CD4-positive, alpha-beta T cell treated with Interleukin-15 for 1 hour (primary cell): ENCODE data around the gene NHS.

Experiments used
- DNase-seq: peaks from one replicate; pipeline ENCODE4 v3.0.0-alpha.2; 2020

Gene NHS

DNA sequence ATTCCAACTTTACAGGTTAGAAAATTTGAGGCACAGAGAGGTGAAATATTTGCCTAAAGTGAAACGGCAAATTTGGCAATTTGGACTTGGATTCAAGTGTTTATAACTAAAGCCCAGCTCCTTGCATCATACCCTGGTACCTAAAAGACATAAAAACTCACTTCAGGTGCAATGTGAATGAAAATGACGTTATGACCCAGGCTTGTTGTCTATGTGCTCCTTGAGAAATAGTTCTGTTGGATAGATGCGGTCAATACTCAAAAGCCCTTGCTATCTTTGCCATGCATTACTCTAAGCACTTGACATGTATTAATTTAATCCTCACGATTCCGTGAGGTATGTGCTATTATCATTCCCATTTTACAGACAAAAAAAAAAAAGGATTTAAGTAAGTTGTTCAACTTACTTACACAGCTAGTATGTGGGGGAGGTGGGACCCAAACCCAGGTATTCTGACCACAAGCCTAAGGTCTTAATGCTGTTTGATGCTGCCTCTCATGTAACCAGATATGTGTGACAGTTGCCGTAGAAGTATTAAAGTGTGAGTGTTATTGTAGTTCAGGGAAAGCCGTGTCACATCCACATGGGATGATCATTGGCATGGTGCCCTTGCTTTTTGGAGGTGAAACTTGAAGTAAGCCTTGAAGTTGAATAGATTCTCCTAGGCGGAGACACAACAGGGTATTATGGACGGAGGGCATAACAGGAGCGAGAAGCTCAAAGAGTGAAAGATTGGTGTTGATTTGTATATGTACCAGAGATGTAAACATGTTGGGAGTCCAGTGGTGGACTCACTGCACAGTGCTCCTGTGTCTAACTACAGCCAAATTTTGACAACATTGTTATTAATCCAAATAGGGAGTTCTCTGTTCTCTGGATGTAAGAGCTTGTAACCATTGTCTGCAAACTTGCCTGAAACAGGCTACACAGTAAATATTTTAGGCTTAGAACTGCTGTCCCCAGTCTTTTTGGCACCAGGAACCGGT is 365.4 kb downstream of the NHS start:
- DNase-seq, result no peak

- DNase-seq, result no peak
These were observed 366.1 kb downstream of the NHS start for GRCh38 chrX:17741123-17741511.

DNA sequence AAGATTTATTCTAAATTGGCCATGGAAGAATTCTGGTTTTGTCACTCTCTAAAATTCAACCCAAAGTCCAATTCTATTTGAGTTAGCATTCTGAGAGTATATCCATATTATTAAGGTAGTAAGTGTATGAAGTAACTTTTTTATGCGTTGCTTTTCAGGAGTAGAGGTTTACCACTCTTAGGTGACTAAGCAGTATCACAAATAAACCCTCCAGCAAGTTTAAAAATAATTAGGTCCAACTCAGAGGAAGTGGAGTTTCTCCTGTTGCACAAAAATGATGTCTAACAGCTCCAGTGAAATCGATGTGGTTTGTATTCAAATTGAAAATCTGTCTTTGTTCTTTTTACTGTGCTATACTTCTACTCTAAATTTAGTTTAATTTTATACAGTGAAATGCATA is 368.9 kb downstream of the NHS start:
- DNase-seq, result no peak

GRCh38 chrX:17744896-17745523 is 370.0 kb downstream of the NHS start:
- no peak for DNase-seq

- no peak for DNase-seq
These were observed 372.7 kb downstream of the NHS start for GRCh38 chrX:17747692-17748091.

DNA sequence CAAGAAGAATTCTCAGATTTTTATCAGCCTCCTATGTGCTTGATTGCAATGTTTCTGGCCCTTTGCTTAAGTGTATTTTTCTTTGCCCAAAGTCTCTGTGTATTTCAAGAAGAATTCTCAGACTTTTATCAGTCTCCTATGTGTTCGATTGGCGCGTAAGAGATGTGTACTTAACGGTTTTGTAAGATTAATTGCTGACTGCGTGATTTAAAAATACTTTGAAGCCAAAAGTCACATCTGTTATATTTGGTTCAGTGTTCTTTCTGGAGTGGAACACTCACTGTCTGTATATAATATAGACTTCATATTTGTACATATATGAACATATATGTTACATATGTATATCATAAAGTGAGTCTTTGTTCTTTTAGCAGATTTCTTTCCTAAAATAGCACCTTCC is 373.7 kb downstream of the NHS start:
- DNase-seq, result no peak

DNA sequence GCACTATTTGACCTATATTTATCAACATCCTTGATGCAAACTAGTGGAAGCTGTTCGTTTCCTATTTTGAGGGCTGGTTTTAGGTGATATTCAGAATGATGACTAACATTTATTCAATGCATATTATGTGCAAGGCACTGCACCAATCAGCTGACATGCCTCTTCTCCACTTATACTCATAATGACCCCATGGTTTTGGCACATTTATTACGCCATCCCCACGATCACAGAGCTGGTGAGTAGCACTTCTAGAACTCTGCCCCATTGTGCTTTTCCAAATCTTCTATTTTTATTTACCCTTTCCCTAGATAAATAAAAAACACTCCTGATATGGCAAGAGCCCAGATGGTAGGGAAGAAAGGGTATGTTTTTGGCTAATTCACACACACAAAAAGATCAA is 375.4 kb downstream of the NHS start:
- DNase-seq, result no peak

- no peak for DNase-seq
These were observed 383.4 kb downstream of the NHS start for GRCh38 chrX:17758382-17758781.

- no peak for DNase-seq
These were observed 385.0 kb downstream of the NHS start for GRCh38 chrX:17759990-17760389.

GRCh38 chrX:17767734-17768133 is 392.7 kb downstream of the NHS start:
- no peak for DNase-seq

DNA sequence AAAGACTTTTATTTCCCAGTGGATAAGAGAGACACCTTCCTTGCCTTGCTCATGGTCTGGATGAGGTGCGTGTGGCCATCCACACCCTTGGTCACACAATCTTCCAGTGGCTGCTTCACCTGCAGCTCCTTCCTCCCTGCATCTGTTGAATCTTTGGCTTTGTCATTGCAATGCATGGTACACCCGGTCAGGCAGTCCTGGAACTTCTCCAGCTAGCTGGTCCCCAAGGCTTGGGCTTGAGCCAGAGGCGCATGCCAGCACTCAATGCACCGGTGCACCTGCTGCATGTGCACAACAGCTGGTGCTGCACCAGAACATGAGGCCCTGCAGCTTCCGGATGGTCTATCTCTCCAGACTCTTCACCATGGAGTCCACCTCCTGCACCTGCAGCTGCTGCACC is 394.0 kb downstream of the NHS start:
- no peak for DNase-seq

- no peak for DNase-seq
These were observed 394.8 kb downstream of the NHS start for GRCh38 chrX:17769701-17770269.

DNA sequence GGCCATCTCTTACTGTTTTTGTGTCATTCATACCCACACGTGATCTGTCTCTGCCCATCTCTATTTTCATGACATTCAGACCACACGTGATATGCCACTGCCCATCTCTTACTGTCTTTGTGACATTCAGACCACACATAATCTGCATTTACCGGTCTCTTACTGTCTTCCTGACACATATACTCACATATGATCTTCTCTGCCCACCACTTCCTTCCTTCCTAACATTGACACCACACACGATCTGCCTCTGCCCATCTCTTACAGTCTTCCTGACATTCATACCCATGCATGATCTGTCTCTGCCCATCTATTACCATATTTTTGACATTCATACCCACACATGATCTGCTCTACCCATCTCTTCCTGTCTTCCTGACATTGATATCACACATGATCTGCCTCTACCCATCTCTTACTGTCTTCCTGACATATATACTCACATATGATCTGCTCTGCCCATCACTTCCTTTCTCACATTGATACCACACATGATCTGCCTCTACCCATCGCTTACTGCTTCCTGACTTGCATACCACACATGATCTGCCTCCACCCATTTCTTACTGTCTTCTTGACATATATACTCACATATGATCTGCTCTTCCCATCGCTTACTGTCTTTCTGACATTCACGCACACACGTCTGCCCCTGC is 398.3 kb downstream of the NHS start:
- no peak for DNase-seq

DNA sequence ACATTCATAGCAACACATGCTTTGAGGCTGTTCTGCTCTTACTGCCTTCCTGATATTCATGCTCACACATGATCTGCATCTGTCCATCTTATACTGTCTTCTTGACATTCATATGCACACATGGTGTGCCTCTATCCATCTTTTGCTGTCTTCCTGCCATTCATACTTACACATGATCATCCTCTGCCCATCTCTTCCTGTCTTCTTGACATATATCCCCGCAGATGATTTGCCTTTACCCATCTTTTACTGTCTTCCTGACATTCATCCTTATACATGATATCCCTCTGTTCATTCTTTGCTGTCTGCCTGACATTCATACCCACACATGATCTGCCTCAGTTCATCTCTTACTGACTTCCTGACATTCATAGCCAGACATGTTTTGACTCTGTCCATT is 399.1 kb downstream of the NHS start:
- DNase-seq, result no peak

DNA sequence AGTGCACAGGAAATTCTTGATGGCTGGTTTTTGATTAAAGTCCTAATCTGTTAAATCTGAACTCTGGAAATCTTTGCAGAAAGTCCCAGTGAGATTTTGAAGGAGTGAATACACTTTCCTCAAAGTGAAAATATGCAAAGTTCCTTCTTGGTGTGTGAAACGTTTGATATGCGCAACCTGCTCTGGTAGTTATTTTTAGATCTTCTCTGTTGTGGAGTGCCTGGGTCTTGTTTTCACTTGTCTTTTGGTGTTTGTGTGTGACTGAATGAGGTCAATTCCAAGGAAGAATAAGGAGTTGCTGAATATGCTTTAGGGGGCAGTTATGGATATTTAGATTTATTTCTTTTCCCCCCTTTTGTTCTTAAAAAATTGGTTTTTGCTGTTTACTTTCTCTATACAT is 404.0 kb downstream of the NHS start:
- no peak for DNase-seq

GRCh38 chrX:17779434-17779833 is 404.4 kb downstream of the NHS start:
- DNase-seq, result no peak
